ES-I3 (cell line): Measurements from ENCODE around the gene INPP5A.
"Not testable (repeated sequence)": the region's sequence is repeated elsewhere in the genome, so short reads cannot be mapped to it uniquely, and the experiment has no call there.

ENCODE experiments used
- H3K36me3 ChIP-seq: 2 replicates; pipeline ENCODE4 v1.6.1; 2013; ENCODE audit warnings: mild to moderate bottlenecking, low read length, control low read depth, moderate library complexity; ENCODE audit not compliant: insufficient read depth
- H3K4me1 ChIP-seq: 2 replicates; pipeline ENCODE4 v1.6.1; 2013; ENCODE audit warnings: mild to moderate bottlenecking, control low read depth, low read length; ENCODE audit not compliant: insufficient read depth
- H3K9ac ChIP-seq: 2 replicates; pipeline ENCODE4 v1.6.1; 2013; ENCODE audit warnings: low read depth, mild to moderate bottlenecking, low read length, moderate library complexity
- H3K9me3 ChIP-seq: 2 replicates; pipeline ENCODE4 v1.6.1; 2013; ENCODE audit warnings: mild to moderate bottlenecking, low read length, moderate library complexity; ENCODE audit not compliant: control insufficient read depth, insufficient read depth

INPP5A gene

GRCh38 chr10:132563485-132564248 lies 26.1 kb downstream of the INPP5A start:
- Histone ChIP-seq H3K9ac (no peak overlapping the region; the same call in 1 of the 2 replicates), H3K9me3 (no peaks in the 10 kb centered on the region), H3K4me1 (peaks cover 12% of the 10 kb centered on the region), H3K36me3 (no peaks in the 10 kb centered on the region)

GRCh38 chr10:132564249-132564605 lies 26.6 kb downstream of the INPP5A start:
- no peaks in the 10 kb centered on the region for H3K9me3 ChIP-seq
- no peaks in the 10 kb centered on the region for H3K36me3 ChIP-seq
- no peak overlapping the region for H3K9ac ChIP-seq
- peaks cover 12% of the 10 kb centered on the region for H3K4me1 ChIP-seq

- peaks cover 12% of the 10 kb centered on the region for H3K4me1 ChIP-seq
- H3K9me3 ChIP-seq = no peaks in the 10 kb centered on the region
- no peaks in the 10 kb centered on the region for H3K36me3 ChIP-seq
- H3K9ac ChIP-seq = no peak overlapping the region
Measured at GRCh38 chr10:132564690-132565089, 27.1 kb downstream of the INPP5A start.

GRCh38 chr10:132565516-132566209 lies 28.1 kb downstream of the INPP5A start:
- Histone ChIP-seq H3K4me1 (peaks cover 18% of the 10 kb centered on the region), H3K9ac (no peak overlapping the region), H3K36me3 (no peaks in the 10 kb centered on the region), H3K9me3 (no peaks in the 10 kb centered on the region)

GRCh38 chr10:132566892-132567291 lies 29.3 kb downstream of the INPP5A start:
- Histone ChIP-seq H3K9ac (no peak overlapping the region), H3K36me3 (no peaks in the 10 kb centered on the region), H3K9me3 (no peaks in the 10 kb centered on the region), H3K4me1 (peaks cover 28% of the 10 kb centered on the region)

GRCh38 chr10:132570265-132570664 lies 32.7 kb downstream of the INPP5A start:
- Histone ChIP-seq H3K36me3 (no peaks in the 10 kb centered on the region), H3K9ac (no peak overlapping the region), H3K9me3 (no peaks in the 10 kb centered on the region), H3K4me1 (peaks cover 37% of the 10 kb centered on the region)

GRCh38 chr10:132570771-132571649 lies 33.4 kb downstream of the INPP5A start:
- no peak overlapping the region for H3K9ac ChIP-seq
- no peaks in the 10 kb centered on the region for H3K36me3 ChIP-seq
- H3K4me1 ChIP-seq = peaks cover 35% of the 10 kb centered on the region
- no peaks in the 10 kb centered on the region for H3K9me3 ChIP-seq

GRCh38 chr10:132571650-132572544 lies 34.3 kb downstream of the INPP5A start:
- Histone ChIP-seq H3K9ac (no peak overlapping the region; the same call in 1 of the 2 replicates), H3K9me3 (no peaks in the 10 kb centered on the region), H3K4me1 (peaks cover 28% of the 10 kb centered on the region), H3K36me3 (no peaks in the 10 kb centered on the region)

- H3K36me3 ChIP-seq = no peaks in the 10 kb centered on the region
- no peak overlapping the region for H3K9ac ChIP-seq
- no peaks in the 10 kb centered on the region for H3K9me3 ChIP-seq
- peaks cover 28% of the 10 kb centered on the region for H3K4me1 ChIP-seq
Measured at GRCh38 chr10:132572545-132572937, 35.0 kb downstream of the INPP5A start.

GRCh38 chr10:132572946-132573345 lies 35.4 kb downstream of the INPP5A start:
- H3K9ac ChIP-seq, H3K36me3 ChIP-seq, H3K9me3 ChIP-seq: not testable (repeated sequence)
- peaks cover 28% of the 10 kb centered on the region for H3K4me1 ChIP-seq

GRCh38 chr10:132574288-132574687 lies 36.7 kb downstream of the INPP5A start:
- H3K36me3 ChIP-seq = no peaks in the 10 kb centered on the region
- H3K9me3 ChIP-seq = no peaks in the 10 kb centered on the region
- peaks cover 32% of the 10 kb centered on the region for H3K4me1 ChIP-seq
- H3K9ac ChIP-seq = no peak overlapping the region

GRCh38 chr10:132574783-132575319 lies 37.3 kb downstream of the INPP5A start:
- Histone ChIP-seq H3K9ac (no peak overlapping the region), H3K4me1 (peaks cover 32% of the 10 kb centered on the region), H3K9me3 (no peaks in the 10 kb centered on the region), H3K36me3 (no peaks in the 10 kb centered on the region)

- no peak overlapping the region for H3K9ac ChIP-seq
- H3K4me1 ChIP-seq = peaks cover 27% of the 10 kb centered on the region
Measured at GRCh38 chr10:132575320-132576201, 38.0 kb downstream of the INPP5A start.

More at GRCh38 chr10:132575320-132576201, 38.0 kb downstream of the INPP5A start:
- Histone ChIP-seq H3K36me3 (no peaks in the 10 kb centered on the region), H3K9me3 (no peaks in the 10 kb centered on the region)
